Activated CD8-positive, alpha-beta T cell treated with anti-CD3 and anti-CD28 coated beads for 36 hours (primary cell): ENCODE results near the gene TRIM72. TPM values are rescaled to one million over a fixed set of nuclear protein-coding genes. Genes with fewer than 3 reads are reported as not detected.
"Not testable (repeated sequence)": the region's sequence is repeated elsewhere in the genome, so short reads cannot be mapped to it uniquely, and the experiment has no call there.

Experiments
- ATAC-seq: fragments of 200-7000 bp; cut with Tn5 transposase; one replicate; pipeline ENCODE4 v1.10.0; 2021; ENCODE audit warnings: mild to moderate bottlenecking, moderate library complexity
- CTCF ChIA-PET: fragments of 350-600 bp; sonication (Branson Sonifier 250); formaldehyde crosslinking; loops from one replicate; lab custom pipeline; 2021; ENCODE audit warnings: antibody characterized with exemption; lab: Charles Lee
- POLR2A ChIA-PET: fragments of 350-600 bp; sonication (Branson Sonifier 250); formaldehyde crosslinking; loops from one replicate; lab custom pipeline; 2021; ENCODE audit warnings: antibody characterized with exemption; lab: Charles Lee
- DNase-seq: peaks from one replicate; pipeline ENCODE4 v3.0.0-alpha.2; 2020
- H3K27ac Mint-ChIP-seq: one replicate; pipeline ENCODE4 v1.8.0; 2021; ENCODE audit warnings: mild to moderate bottlenecking, mixed read lengths
- H3K27me3 Mint-ChIP-seq: one replicate; pipeline ENCODE4 v1.8.0; 2021; ENCODE audit warnings: mixed read lengths
- H3K36me3 Mint-ChIP-seq: one replicate; pipeline ENCODE4 v1.8.0; 2021; ENCODE audit warnings: low read depth, mixed read lengths
- H3K4me1 Mint-ChIP-seq: one replicate; pipeline ENCODE4 v1.8.0; 2021; ENCODE audit warnings: low read depth, mixed read lengths
- H3K4me3 Mint-ChIP-seq: one replicate; pipeline ENCODE4 v1.8.0; 2021; ENCODE audit warnings: mild to moderate bottlenecking, moderate library complexity, mixed read lengths
- H3K9me3 Mint-ChIP-seq: one replicate; pipeline ENCODE4 v1.8.0; 2021; ENCODE audit warnings: mixed read lengths
- CTCF ChIP-seq: fragments of 200-600 bp; IDR thresholded peaks from one replicate; pipeline ENCODE4 v1.8.0; 2022; ENCODE audit warnings: antibody characterized with exemption, mild to moderate bottlenecking
- intact Hi-C: fragments of 100-400 bp; cut with micrococcal nuclease; formaldehyde crosslinking; loops from one replicate; pipeline ENCODE4 v1.10.0; 2022
- total RNA-seq, 2 experiments: library from RNA; stranded (reverse); gene quantifications; one replicate each; pipeline ENCODE4 v1.2.3, GENCODE V29; 2021

Gene TRIM72
- total RNA-seq = not detected

GRCh38 chr16:31213877-31214707 lies at the start of gene TRIM72:
TSS of gene TRIM72 (plus strand) at chr16:31214119. CDS start at chr16:31214739, 620 bp downstream.
- no peak within 1 kb of the TSS for H3K4me3 Mint-ChIP-seq
- CTCF ChIA-PET = interaction anchor here (0.6 to 1.6 kb wide), 2 partner anchors 11 to 169 kb away, joined by 3 to 6 read pairs; no protein-coding TSS in a partner anchor
- H3K36me3 Mint-ChIP-seq = no peaks in the 10 kb centered on the region
- no peaks in the 10 kb centered on the region for H3K9me3 Mint-ChIP-seq
- peaks cover 39% of the 10 kb centered on the region for H3K27me3 Mint-ChIP-seq
- ATAC-seq (no peak), DNase-seq (no peak)
- peaks cover 22% of the 10 kb centered on the region for H3K4me1 Mint-ChIP-seq
- POLR2A ChIA-PET = interaction anchor here (1.0 to 4.8 kb wide), 7 partner anchors 11 to 34 kb away, joined by 3 to 48 read pairs (median 4); partner anchors contain the start of genes FUS and PYCARD
- H3K27ac Mint-ChIP-seq = no peak within 1 kb of the TSS
- no peak for TF ChIP-seq CTCF
- intact Hi-C loops = no loop called here

- DNase-seq (no peak), ATAC-seq (no peak)
- Mint-ChIP-seq H3K9me3 (no peaks in the 10 kb centered on the region), H3K36me3 (no peaks in the 10 kb centered on the region), H3K4me1 (no peaks in the 10 kb centered on the region), H3K27ac (no peak overlapping the region), H3K4me3 (no peak overlapping the region), H3K27me3 (no peaks in the 10 kb centered on the region)
- CTCF ChIA-PET = interaction anchor here (1.1 to 2.4 kb wide), 4 partner anchors 8 to 25 kb away, joined by 3 to 8 read pairs (median 4); no protein-coding TSS in a partner anchor
- intact Hi-C loops = no loop called here
- POLR2A ChIA-PET = interaction anchor here (2.6 kb wide), 1 partner anchor 13 kb away, joined by 11 read pairs; the partner anchor contains the start of gene FUS
- TF ChIP-seq CTCF = no peak
These were observed 46.6 kb upstream of the TRIM72 start for GRCh38 chr16:31167315-31167714.

GRCh38 chr16:31168848-31169247 lies 45.1 kb upstream of the TRIM72 start:
- no peak for ATAC-seq
- no peaks in the 10 kb centered on the region for H3K9me3 Mint-ChIP-seq

GRCh38 chr16:31170048-31170447 lies 43.9 kb upstream of the TRIM72 start:
- H3K9me3 Mint-ChIP-seq, CTCF ChIA-PET, H3K27ac Mint-ChIP-seq, H3K36me3 Mint-ChIP-seq, H3K4me3 Mint-ChIP-seq, H3K27me3 Mint-ChIP-seq, ATAC-seq, H3K4me1 Mint-ChIP-seq, DNase-seq, POLR2A ChIA-PET: not testable (repeated sequence)
- intact Hi-C loops = loop anchor here (10.0 kb wide), 1 partner anchor 55 kb away; the partner anchor contains the start of gene KAT8

More at GRCh38 chr16:31168848-31169247, 45.1 kb upstream of the TRIM72 start:
- CTCF ChIA-PET = interaction anchor here (2.4 kb wide), 1 partner anchor 26 kb away, joined by 8 read pairs; no protein-coding TSS in a partner anchor
- no peaks in the 10 kb centered on the region for H3K36me3 Mint-ChIP-seq
- no peak overlapping the region for H3K27ac Mint-ChIP-seq
- no peaks in the 10 kb centered on the region for H3K27me3 Mint-ChIP-seq
- no peaks in the 10 kb centered on the region for H3K4me1 Mint-ChIP-seq
- no peak for TF ChIP-seq CTCF
- no peak for DNase-seq
- no peak overlapping the region for H3K4me3 Mint-ChIP-seq
- POLR2A ChIA-PET = no interaction called here
- intact Hi-C loops = no loop called here

- Mint-ChIP-seq H3K36me3 (peaks cover 14% of the 10 kb centered on the region), H3K9me3 (peaks cover 4% of the 10 kb centered on the region), H3K27ac (peak overlapping the region; percentile 72), H3K27me3 (no peaks in the 10 kb centered on the region), H3K4me3 (peak overlapping the region; percentile 40), H3K4me1 (peaks cover 19% of the 10 kb centered on the region)
- DNase-seq (peak; percentile 84), ATAC-seq (peak; percentile 10)
- ChIA-PET CTCF (interaction anchor here (0.9 to 2.3 kb wide), 5 partner anchors 9 to 35 kb away, joined by 3 to 13 read pairs (median 4); no protein-coding TSS in a partner anchor), POLR2A (interaction anchor here (1.0 to 13.8 kb wide), 5 partner anchors 10 to 105 kb away, joined by 3 to 482 read pairs (median 49); partner anchors contain the start of gene PYCARD)
- TF ChIP-seq CTCF = no peak
- intact Hi-C loops = loop anchor here (10.0 kb wide), 1 partner anchor 62 kb away; the partner anchor contains the start of gene KAT8
These were observed 36.8 kb upstream of the TRIM72 start for GRCh38 chr16:31177136-31177535.
